SK-N-MC (cell line): ENCODE results near the gene KANSL1.

ENCODE experiments used
- DNase-seq: peaks from one replicate; pipeline ENCODE4 v3.0.0-alpha.2; 2011; ENCODE audit warnings: low read depth, low spot score
- H3K27ac ChIP-seq: fragments of 200-600 bp; sonication (generic); 2 replicates; pipeline ENCODE4 v1.5.1; 2016; ENCODE audit warnings: mixed run types
- H3K36me3 ChIP-seq: fragments of 200-600 bp; sonication (generic); 2 replicates; pipeline ENCODE4 v1.6.1; 2017; ENCODE audit warnings: antibody characterized with exemption, low read length, mixed read lengths; ENCODE audit not compliant: insufficient read depth
- H3K4me3 ChIP-seq: fragments of 200-600 bp; sonication (generic); 2 replicates; pipeline ENCODE4 v1.5.1; 2016
- H3K9ac ChIP-seq: fragments of 200-600 bp; sonication (generic); 2 replicates; pipeline ENCODE4 v1.8.0; 2017; ENCODE audit warnings: mixed run types, mixed read lengths; ENCODE audit not compliant: insufficient read length
- H3K9me3 ChIP-seq: fragments of 200-600 bp; sonication (generic); 2 replicates; pipeline ENCODE4 v1.6.1; 2017; ENCODE audit warnings: low read depth, mild to moderate bottlenecking, antibody characterized with exemption, low read length, moderate library complexity, mixed read lengths
- EZH2 ChIP-seq: fragments of 200-600 bp; sonication (generic); IDR thresholded peaks from one replicate; pipeline ENCODE4 v1.6.1; 2017; ENCODE audit warnings: antibody characterized with exemption
- FOXP2 ChIP-seq: optimal IDR thresholded peaks from 2 replicates; pipeline ENCODE3; 2011; ENCODE audit warnings: mild to moderate bottlenecking, moderate library complexity; ENCODE audit not compliant: insufficient read depth; ENCODE audit errors: extremely low read length, control extremely low read depth
- POLR2AphosphoS5 ChIP-seq: IDR thresholded peaks from 2 replicates; pipeline ENCODE4 v1.6.1; 2012; ENCODE audit warnings: mild to moderate bottlenecking, low read depth, low read length, borderline replicate concordance

Gene KANSL1

DNA sequence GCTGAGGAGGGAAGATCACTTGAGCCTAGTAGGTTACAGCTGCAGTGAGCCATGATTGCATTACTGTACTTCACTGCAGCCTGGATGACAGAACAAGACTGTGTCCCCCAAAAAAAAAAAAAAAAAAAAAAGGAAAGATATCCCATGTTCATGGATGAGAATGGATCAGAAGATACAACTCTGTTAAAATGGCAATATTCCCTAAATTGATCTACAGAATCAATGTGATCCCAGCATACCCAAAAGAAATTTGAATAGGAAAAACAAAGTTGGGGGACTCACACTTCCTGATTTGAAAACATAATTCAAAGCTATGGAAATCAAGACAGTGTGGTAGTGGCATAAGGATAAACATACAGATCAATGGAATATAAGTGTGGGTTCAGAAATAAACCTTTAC, 12.7 kb upstream of the KANSL1 start:
- Histone ChIP-seq H3K36me3 (peaks cover 25% of the 10 kb centered on the region), H3K9ac (no peak overlapping the region), H3K4me3 (no peak overlapping the region), H3K9me3 (no peaks in the 10 kb centered on the region), H3K27ac (no peak overlapping the region)
- TF ChIP-seq FOXP2 (no peak), EZH2 (no peak), POLR2AphosphoS5 (no peak)
- DNase-seq = no peak

DNA sequence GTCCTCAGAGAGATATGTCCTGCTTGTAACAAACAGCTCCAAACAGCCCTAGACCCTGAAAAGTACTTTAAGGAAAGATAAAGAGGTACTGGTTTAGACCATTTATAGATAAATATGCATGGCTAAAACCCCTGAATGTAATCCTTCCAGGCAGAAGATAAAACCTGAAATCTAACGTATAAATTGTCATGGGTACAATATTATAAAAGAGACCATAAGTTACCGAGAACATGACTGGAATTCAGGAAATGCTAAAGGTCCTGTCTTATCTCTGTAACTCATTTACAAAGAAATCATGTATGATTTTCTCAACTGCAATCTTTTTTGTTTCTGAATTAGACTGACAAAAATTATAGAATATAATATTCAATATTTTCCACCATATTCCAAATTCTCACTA, 9.2 kb upstream of the KANSL1 start:
- no peak overlapping the region for H3K27ac ChIP-seq
- H3K9me3 ChIP-seq = no peaks in the 10 kb centered on the region; the same call in 1 of the 2 replicates
- no peak overlapping the region for H3K9ac ChIP-seq
- TF ChIP-seq POLR2AphosphoS5 (no peak), EZH2 (no peak), FOXP2 (no peak)
- H3K4me3 ChIP-seq = no peak overlapping the region
- peaks cover 25% of the 10 kb centered on the region for H3K36me3 ChIP-seq
- no peak for DNase-seq

DNA sequence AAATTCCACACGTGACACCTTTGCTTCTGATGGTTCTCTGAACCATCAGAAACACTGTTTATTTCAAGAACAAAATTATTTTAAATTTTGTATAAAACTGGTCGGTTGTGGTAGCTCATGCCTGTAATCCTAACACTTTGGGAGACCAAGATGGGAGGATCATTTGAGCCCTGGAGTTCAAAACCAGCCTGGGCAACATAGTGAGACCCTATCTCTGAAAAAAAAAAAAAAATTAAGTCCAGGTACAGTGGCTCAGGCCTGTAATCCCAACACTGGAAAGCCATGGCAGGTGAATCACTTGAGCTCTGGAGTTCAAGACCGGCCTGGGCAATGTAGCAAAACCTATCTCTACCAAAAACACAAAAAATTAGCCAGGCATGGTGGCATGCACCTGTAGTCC, 8.3 kb upstream of the KANSL1 start:
- no peak for TF ChIP-seq EZH2
- no peak for TF ChIP-seq POLR2AphosphoS5
- H3K9ac ChIP-seq = no peak overlapping the region
- no peaks in the 10 kb centered on the region; the same call in 1 of the 2 replicates for H3K9me3 ChIP-seq
- peaks cover 25% of the 10 kb centered on the region for H3K36me3 ChIP-seq
- no peak overlapping the region for H3K4me3 ChIP-seq
- no peak overlapping the region for H3K27ac ChIP-seq
- no peak for DNase-seq

- TF ChIP-seq EZH2 = no peak
- TF ChIP-seq FOXP2 = no peak
- no peak for TF ChIP-seq POLR2AphosphoS5
- DNase-seq = no peak
- H3K27ac ChIP-seq = peak overlapping the region; percentile 43
- no peak overlapping the region for H3K4me3 ChIP-seq
- H3K9ac ChIP-seq = no peak overlapping the region
- no peaks in the 10 kb centered on the region; the same call in 1 of the 2 replicates for H3K9me3 ChIP-seq
- H3K36me3 ChIP-seq = peaks cover 17% of the 10 kb centered on the region
Measured at GRCh38 chr17:46200197-46200596, 7.0 kb upstream of the KANSL1 start.

DNA sequence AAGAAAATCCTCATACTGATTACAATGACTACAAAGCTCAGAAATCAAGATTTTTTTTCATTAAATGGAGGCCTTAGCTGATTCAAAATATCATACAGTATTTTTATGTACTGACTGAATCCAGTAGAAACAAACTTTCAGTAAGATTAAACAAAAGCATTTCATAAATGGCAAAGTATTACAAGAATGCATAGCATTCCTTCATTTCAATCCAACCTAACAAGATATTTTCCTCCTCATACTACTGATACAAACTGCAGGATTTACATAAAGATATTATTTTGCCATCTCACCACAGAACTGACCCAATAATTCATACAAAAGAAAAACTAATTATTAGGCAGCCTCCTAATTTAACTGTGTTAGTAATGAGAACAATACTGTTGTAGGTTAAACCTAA, 6.2 kb upstream of the KANSL1 start:
- peaks cover 15% of the 10 kb centered on the region for H3K36me3 ChIP-seq
- TF ChIP-seq EZH2 (no peak), FOXP2 (no peak), POLR2AphosphoS5 (no peak)
- peak overlapping the region; percentile 43 for H3K27ac ChIP-seq
- no peak for DNase-seq
- H3K4me3 ChIP-seq = no peak overlapping the region
- peak overlapping the region; percentile 0 for H3K9ac ChIP-seq
- no peaks in the 10 kb centered on the region; the same call in 1 of the 2 replicates for H3K9me3 ChIP-seq

GRCh38 chr17:46198233-46198632, 5.0 kb upstream of the KANSL1 start:
- Histone ChIP-seq H3K4me3 (no peak overlapping the region), H3K27ac (no peak overlapping the region), H3K36me3 (peaks cover 14% of the 10 kb centered on the region), H3K9ac (no peak overlapping the region), H3K9me3 (no peaks in the 10 kb centered on the region; the same call in 1 of the 2 replicates)
- TF ChIP-seq POLR2AphosphoS5 (no peak), FOXP2 (no peak), EZH2 (no peak)
- DNase-seq = no peak

DNA sequence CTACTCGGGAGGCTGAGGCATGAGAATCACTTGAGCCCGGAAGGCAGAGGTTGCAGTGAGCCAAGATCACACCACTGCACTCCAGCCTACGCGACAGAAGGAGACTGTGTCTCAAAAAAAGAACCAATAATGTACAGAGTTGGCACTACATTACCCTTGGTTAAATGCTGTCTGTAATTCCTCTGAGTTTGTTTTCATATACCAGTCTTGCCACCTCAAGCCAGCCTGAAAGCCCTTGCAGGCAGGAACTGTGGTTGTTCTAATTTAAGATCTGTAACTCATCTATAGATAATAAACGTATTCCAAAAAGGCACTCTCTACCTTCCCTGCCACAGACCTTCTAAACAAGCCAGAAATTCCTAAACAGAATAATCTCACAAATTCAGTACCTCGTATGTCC, 4.3 kb upstream of the KANSL1 start:
- Histone ChIP-seq H3K36me3 (peaks cover 11% of the 10 kb centered on the region), H3K9me3 (no peaks in the 10 kb centered on the region; the same call in 1 of the 2 replicates), H3K27ac (no peak overlapping the region), H3K4me3 (no peak overlapping the region), H3K9ac (no peak overlapping the region)
- TF ChIP-seq FOXP2 (no peak), POLR2AphosphoS5 (no peak), EZH2 (no peak)
- no peak for DNase-seq

DNA sequence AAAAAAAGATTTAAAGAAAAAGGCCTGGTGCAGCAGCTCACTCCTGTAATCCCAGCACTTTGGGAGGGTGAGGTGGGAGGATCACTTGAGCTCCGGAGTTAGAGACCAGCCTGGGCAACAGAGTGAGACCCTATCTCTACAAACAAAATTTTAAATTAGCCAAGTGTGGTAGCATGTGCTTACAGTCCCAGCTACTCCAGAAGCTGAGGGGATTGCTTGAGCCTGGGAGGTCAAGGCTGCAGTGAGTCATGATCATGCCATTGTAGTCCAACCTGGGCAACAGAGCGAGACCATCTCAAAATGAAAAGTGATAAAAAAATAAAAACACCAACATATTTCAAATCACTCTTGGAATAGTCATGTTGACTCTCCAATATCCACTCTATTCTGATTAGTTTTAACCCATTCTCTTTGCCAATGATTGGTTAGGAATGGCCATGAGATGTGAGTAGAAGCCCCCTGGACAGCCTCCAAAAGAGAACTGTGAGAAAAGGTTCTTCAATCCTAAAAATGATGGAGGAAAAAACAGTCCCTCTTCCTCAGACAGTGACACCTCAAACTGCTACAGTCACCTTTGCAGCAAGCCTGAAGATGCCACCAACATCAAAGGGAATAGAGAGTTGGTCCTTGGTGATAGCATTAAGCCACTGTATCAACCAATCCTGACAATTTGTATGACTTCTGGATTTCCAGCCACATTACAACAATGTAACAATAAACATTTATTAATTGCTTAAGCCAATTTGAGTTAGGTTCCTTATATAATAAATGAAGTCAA, 2.9 kb upstream of the KANSL1 start:
- DNase-seq = no peak
- peaks cover 7% of the 10 kb centered on the region for H3K36me3 ChIP-seq
- no peak for TF ChIP-seq FOXP2
- no peak for TF ChIP-seq POLR2AphosphoS5
- TF ChIP-seq EZH2 = no peak
- H3K9me3 ChIP-seq = no peaks in the 10 kb centered on the region; the same call in 1 of the 2 replicates
- peak overlapping the region; percentile 96; the same call in 1 of the 2 replicates for H3K27ac ChIP-seq
- no peak overlapping the region for H3K4me3 ChIP-seq
- H3K9ac ChIP-seq = no peak overlapping the region
